AG09309 (cell line): ENCODE measurements around the gene SLC35G3.

Experiments used
- DNase-seq: peaks from one replicate; pipeline ENCODE4 v3.0.0-alpha.2; 2010; ENCODE audit warnings: low read depth
- H3K4me3 ChIP-seq: 2 replicates; pipeline ENCODE4 v1.5.1; 2011; ENCODE audit warnings: mild to moderate bottlenecking, low read depth, low read length, moderate library complexity; ENCODE audit not compliant: control insufficient read depth
- CTCF ChIP-seq: IDR thresholded peaks from 2 replicates; pipeline ENCODE4 v1.5.1; 2011; ENCODE audit warnings: mild to moderate bottlenecking, low read depth, low read length, inconsistent platforms; ENCODE audit not compliant: insufficient read depth, control insufficient read depth; ENCODE audit errors: missing control alignments

Gene SLC35G3

GRCh38 chr17:35167046-35167445 lies 27.1 kb downstream of the SLC35G3 start:
- DNase-seq, result no peak
- TF ChIP-seq CTCF, result no peak
- H3K4me3 ChIP-seq, result no peak overlapping the region

GRCh38 chr17:35166526-35166925 lies 27.7 kb downstream of the SLC35G3 start:
- no peak for DNase-seq
- no peak overlapping the region for H3K4me3 ChIP-seq

GRCh38 chr17:35164716-35165115 lies 29.5 kb downstream of the SLC35G3 start:
- TF ChIP-seq CTCF, result no peak

More at GRCh38 chr17:35166526-35166925, 27.7 kb downstream of the SLC35G3 start:
- no peak for TF ChIP-seq CTCF

GRCh38 chr17:35163886-35164285 lies 30.3 kb downstream of the SLC35G3 start:
- no peak for TF ChIP-seq CTCF
- no peak for DNase-seq
- no peak overlapping the region for H3K4me3 ChIP-seq

More at GRCh38 chr17:35164716-35165115, 29.5 kb downstream of the SLC35G3 start:
- H3K4me3 ChIP-seq, result no peak overlapping the region
- DNase-seq, result no peak

GRCh38 chr17:35162755-35163154 lies 31.4 kb downstream of the SLC35G3 start:
- DNase-seq, result no peak
- TF ChIP-seq CTCF, result no peak
- no peak overlapping the region for H3K4me3 ChIP-seq

GRCh38 chr17:35161281-35161761 lies 32.9 kb downstream of the SLC35G3 start:
- no peak for DNase-seq
- TF ChIP-seq CTCF, result no peak

More at GRCh38 chr17:35161281-35161761, 32.9 kb downstream of the SLC35G3 start:
- no peak overlapping the region for H3K4me3 ChIP-seq
